Hematopoietic multipotent progenitor cell (in vitro differentiated cells): ENCODE measurements around the gene RPL3. TPM values are rescaled to one million over a fixed set of nuclear protein-coding genes. Genes with fewer than 3 reads are reported as not detected.

Source experiments
- DNase-seq, 3 donors: peaks; one replicate each; pipeline ENCODE4 v3.0.0-alpha.2; 2011 to 2015; ENCODE audit warnings: low read depth in 2 of 3, low spot score in 2 of 3
- total RNA-seq: library from RNA; depleted of rRNA; stranded (reverse); fragments of >200 nt; gene quantifications from one replicate; pipeline ENCODE4 v1.2.3, GENCODE V29; 2012

RPL3 gene
- total RNA-seq, 1 donor = 10,531 TPM

GRCh38 chr22:39318507-39319283 lies 728 bp downstream of the RPL3 start:
- DNase-seq = no peak

GRCh38 chr22:39317775-39318506 lies 1.5 kb downstream of the RPL3 start:
- DNase-seq = no peak

GRCh38 chr22:39317084-39317774 lies 2.2 kb downstream of the RPL3 start:
- no peak for DNase-seq

GRCh38 chr22:39316440-39317083 lies 2.9 kb downstream of the RPL3 start:
- DNase-seq = peak; percentile 53 to 93 (median 89)

- DNase-seq = no peak
Observed at GRCh38 chr22:39315389-39315788, 4.0 kb downstream of the RPL3 start.

GRCh38 chr22:39314251-39314971 lies 5.0 kb downstream of the RPL3 start:
- no peak for DNase-seq

GRCh38 chr22:39313258-39314001 lies 6.0 kb downstream of the RPL3 start:
- no peak for DNase-seq

- no peak for DNase-seq
Observed at GRCh38 chr22:39312410-39312809, 7.0 kb downstream of the RPL3 start.

GRCh38 chr22:39311592-39312400 lies 7.6 kb downstream of the RPL3 start:
- DNase-seq = no peak

- DNase-seq = no peak
Observed at GRCh38 chr22:39309881-39310714, 9.3 kb downstream of the RPL3 start.

- no peak for DNase-seq
Observed at GRCh38 chr22:39309364-39309861, 10.0 kb downstream of the RPL3 start.

GRCh38 chr22:39308614-39309363 lies 10.6 kb downstream of the RPL3 start:
- peak in 1 of 3 donors; percentile 54 for DNase-seq

- DNase-seq = peak in 2 of 3 donors; percentile 54 to 58
Observed at GRCh38 chr22:39306456-39307361, 12.7 kb downstream of the RPL3 start.

GRCh38 chr22:39303892-39304671 lies 15.3 kb downstream of the RPL3 start:
- no peak for DNase-seq

- DNase-seq = no peak
Observed at GRCh38 chr22:39303358-39303757, 16.1 kb downstream of the RPL3 start.
